Measurements from ENCODE around the gene PHKA2.
"Not testable (repeated sequence)": the region's sequence is repeated elsewhere in the genome, so short reads cannot be mapped to it uniquely, and the experiment has no call there.

Gene PHKA2

DNA sequence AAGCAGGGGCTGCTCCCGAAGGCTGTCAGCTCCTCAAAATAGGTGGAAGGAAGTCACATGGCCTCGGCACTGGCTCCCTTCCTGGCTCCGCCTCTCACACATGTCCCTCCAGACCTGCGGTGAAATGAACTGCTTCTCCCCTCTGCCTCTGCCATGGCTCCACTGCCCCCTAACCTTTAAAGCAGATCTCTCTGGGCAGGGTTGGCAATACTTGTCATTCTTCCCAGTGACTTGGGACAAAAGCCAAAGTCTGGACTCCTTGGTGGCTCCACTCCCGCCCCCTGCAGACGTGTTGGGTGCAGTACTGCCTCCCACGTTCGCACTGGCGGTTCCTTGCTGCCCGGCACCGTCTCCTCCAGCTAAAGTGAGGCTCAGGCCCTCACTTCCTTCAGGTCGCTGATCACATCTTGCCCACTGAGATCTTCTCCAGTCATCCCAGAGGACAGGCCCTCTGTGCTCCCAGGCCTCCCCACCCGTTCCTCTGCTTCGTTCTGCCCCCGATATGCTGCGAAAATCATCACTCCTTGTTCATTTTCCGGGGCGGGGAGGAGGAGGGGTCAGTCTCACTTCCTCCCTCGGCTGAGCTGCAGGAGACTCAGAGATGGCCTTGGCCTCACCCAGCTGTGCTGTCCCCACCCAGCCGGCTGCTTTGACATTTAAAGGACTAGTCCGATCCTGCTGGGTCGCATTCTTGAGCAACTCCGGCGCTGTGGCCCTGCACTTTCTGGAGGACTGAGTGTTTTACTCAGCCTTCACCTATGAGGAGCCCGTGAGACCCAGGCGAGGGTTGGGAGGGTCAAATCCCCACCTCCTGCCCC, 97.4 kb downstream of the PHKA2 start:
- peak; percentile 48 for DNase-seq

DNA sequence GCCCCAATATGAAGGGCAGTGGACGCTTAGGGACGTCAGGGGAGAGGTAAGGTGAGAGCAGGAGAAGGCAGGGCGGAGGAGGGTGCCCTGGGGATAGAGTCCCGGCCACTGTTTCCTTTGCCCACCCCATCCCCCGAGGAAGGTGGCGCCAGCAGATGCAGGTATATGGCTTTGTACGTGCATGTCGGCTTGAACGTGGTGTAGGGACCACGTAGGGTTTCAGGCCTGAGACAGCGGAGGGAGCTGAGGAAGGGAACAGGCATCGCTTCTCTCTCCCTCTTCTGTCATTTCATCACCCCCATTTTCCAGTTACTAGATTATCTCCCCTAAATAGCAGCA, 97.9 kb downstream of the PHKA2 start:
- DNase-seq, result peak; percentile 37

GRCh38 chrX:18885328-18886004, 98.4 kb downstream of the PHKA2 start:
- no peak for DNase-seq

DNA sequence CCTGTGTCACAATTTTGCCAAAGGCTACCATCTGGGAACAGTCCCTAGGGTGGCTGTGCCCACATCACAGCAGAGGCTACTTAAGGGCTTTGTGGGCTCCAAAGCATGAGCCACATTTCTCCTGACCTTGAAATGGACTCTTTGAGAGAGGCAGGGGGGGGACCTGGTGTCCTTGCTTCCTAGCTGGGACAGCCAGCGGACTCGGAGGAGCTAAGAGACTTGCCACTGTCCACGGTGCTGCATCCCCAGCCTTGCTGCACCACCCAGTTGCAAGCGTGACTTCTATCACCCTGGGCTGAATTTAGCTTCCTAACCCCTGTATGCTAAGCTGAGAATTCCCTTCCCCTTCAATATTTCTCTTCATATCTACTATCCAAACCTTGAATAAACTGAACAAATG, 99.0 kb downstream of the PHKA2 start:
- DNase-seq, result no peak

GRCh38 chrX:18883961-18884765, 99.8 kb downstream of the PHKA2 start:
- no peak for DNase-seq

- DNase-seq, result no peak
These were observed 100.5 kb downstream of the PHKA2 start for GRCh38 chrX:18883234-18883960.

GRCh38 chrX:18879144-18879543, 104.8 kb downstream of the PHKA2 start:
- no peak for DNase-seq

DNA sequence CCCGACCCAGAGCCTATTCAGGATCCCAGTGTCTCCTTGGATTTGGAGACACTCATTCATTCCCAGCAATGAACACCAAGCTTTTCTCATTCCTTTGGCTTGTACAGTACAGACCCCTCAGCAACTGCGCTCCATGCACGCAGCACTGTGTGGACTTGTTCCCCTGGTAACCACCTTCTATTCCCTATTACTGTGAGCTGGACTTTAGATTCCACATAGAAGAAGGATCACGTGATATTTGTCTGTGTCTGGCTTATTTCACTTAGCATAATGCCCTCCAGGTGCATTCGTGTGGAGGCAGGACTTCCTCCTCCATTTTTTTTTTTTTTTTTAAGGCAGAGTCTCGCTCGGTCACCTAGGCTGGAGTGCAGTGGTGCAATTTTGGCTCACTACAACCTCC, 106.4 kb downstream of the PHKA2 start:
- no peak for DNase-seq

DNA sequence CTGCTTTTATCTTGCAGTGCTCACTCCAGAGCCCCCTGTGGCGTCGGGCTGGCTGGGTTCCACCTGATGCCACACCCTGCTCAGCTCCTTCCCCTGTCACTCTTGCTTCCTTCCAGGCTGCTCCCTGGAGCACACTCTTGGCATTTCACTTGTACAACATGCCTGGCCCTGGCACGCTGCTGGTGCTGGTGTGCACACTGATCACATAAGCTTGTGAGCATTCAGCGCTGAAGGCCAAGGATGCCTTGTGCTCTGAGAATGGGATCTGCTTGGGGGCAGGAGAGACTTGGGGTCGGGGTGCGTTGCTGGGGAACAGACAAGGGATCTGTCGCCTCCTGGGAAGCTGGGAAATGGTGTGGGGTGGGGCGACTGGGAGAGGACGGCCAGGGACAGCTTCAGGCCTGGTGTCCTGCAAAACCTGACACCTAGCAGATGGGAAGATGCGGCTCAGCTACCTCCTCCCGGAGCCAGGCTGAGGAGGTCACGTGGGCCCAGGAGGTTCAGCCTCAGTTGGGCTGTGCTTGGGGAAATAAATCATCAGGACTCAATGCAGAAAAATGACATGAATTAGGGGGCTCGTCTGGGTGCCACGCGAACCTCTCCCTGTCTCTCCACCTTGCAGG, 108.5 kb downstream of the PHKA2 start:
- DNase-seq, result no peak

DNA sequence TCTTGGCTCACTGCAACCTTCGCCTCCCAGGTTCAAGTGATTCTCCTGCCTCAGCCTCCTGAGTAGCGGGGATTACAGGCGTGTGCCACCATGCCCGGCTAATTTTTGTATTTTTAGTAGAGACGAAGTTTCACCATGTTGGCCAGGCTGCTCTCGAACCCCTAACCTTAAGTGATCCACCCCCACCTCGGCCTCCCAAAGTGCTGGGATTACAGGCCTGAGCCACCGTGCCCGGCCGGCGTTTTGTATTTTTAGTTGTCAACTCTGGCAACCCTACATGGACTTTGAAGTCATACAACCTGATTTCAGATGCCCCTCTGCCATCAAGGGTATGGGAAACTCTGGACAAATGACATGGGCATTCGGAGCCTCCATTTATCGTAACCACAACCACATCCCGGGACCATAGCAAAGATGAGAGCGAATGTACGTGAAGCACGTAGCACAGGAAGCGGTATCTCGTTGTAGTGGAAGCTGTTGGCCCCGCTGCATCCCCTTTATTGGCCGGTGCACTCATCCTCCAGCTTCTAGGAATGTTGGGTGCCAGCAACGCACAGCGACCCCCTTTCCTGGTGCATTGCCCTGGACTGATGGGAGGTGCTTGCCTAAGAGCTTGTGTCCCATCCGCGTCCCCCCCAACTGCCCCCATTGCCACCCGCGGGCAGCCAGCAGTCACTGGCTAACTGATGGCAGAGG, 109.2 kb downstream of the PHKA2 start:
- no peak for DNase-seq

GRCh38 chrX:18873836-18874235, 110.1 kb downstream of the PHKA2 start:
- no peak for DNase-seq

DNA sequence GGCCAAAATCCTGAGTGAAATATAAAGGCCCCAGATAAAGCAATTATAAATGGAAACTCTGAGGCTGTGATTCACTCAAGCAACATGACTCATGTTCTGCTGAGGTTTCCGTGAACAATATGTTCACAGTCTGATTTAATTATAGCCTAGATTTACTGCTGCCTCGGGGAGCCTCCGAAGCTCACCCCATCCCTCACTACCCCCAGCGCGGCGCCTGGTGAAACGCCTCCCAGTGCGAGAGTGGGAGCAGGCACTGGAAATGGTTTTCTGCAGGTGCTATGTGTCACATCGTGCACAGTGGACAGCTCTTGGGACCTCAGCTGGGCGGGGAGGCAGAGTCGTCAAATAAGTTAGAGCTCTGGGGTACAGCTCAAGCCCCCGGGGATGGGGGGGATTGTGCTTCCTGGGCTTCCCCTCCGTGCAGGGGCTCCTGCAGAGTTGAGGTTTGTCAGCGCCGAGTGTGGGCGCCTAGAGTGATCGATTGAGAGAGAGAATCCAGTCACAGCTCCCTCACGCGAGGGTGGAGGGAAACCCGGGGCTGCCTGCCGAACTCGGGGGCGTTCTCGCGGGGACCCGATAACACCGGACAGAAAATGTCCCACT, 110.6 kb downstream of the PHKA2 start:
- DNase-seq, result no peak

- no peak for DNase-seq
These were observed 111.3 kb downstream of the PHKA2 start for GRCh38 chrX:18872621-18873020.

GRCh38 chrX:18871970-18872369, 111.9 kb downstream of the PHKA2 start:
- DNase-seq, result no peak

- no peak for DNase-seq
These were observed 112.6 kb downstream of the PHKA2 start for GRCh38 chrX:18871161-18871890.

- no peak for DNase-seq
These were observed 119.5 kb downstream of the PHKA2 start for GRCh38 chrX:18864390-18864920.

DNA sequence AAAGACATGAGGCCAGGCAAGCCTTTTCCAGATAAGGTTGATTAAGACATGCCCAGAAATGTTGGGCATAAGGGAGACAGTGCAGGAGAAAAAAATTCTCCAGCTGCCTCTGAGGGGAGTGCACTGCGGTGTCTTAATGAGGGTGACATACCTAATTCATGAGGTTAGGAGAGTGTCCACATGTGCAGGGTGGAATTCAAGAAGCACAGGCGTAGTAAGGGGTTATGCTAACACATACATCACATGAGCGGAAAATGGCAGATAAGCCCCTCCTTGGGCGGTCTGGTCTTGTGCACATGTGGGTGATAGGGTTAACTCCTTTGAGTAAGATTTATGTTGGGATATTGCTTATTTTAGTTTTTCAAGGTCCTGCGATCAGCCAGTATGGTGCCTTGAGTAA, 122.4 kb downstream of the PHKA2 start:
- no peak for DNase-seq

- DNase-seq, result no peak
These were observed 127.3 kb downstream of the PHKA2 start for GRCh38 chrX:18856645-18856997.

- no peak for DNase-seq
These were observed 127.8 kb downstream of the PHKA2 start for GRCh38 chrX:18855919-18856644.

DNA sequence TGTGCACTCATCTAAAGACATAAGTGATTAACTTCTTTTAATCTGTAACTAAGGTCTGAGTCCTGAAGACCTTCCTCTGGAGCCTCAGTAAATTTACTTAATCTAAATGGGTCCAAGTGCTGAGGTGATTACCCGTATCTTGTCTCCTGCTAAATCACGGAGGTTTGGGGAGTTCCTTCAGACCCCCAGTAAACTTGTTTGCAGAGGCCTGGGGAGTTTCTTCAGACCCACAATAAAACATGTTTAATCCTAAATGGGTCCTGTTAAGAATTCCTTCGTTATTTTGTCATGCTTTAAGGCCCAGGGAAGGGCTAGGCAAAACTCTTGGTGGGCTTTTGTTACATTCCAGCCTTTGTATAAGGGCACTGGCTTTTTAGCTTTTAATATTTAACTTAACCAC, 136.0 kb downstream of the PHKA2 start:
- not testable (repeated sequence) for DNase-seq
